Testis (tissue), 3 donors: ENCODE measurements around the gene SPINDOC. TPM values are rescaled to one million over a fixed set of nuclear protein-coding genes. Genes with fewer than 3 reads are reported as not detected.

ENCODE experiments used
- DNase-seq: peaks from one replicate; pipeline ENCODE4 v3.0.0-alpha.2; 2019
- H3K27ac ChIP-seq, 2 donors: fragments of 200-600 bp; sonication (generic); one replicate each; pipeline ENCODE4 v1.5.1; 2019
- H3K27me3 ChIP-seq: fragments of 200-600 bp; sonication (generic); one replicate; pipeline ENCODE4 v1.5.1; 2019
- H3K36me3 ChIP-seq: fragments of 200-600 bp; sonication (generic); one replicate; pipeline ENCODE4 v1.5.1; 2017; ENCODE audit warnings: low read depth; ENCODE audit errors: missing control alignments
- H3K4me1 ChIP-seq: fragments of 200-600 bp; sonication (generic); one replicate; pipeline ENCODE4 v1.5.1; 2019
- H3K4me3 ChIP-seq, 2 donors: fragments of 200-600 bp; sonication (generic); one replicate each; pipeline ENCODE4 v1.5.1; 2017 to 2019
- H3K9me3 ChIP-seq: fragments of 200-600 bp; sonication (generic); one replicate; pipeline ENCODE4 v1.5.1; 2017
- CTCF ChIP-seq, 3 experiments: fragments of 450-650 bp in 2 of 3; fragments of 200-600 bp in 1 of 3; sonication (generic) in 1 of 3; IDR thresholded peaks; one replicate each; pipeline ENCODE4 v1.5.1; 2016 to 2019; ENCODE audit warnings: antibody characterized with exemption in 3 of 3, mild to moderate bottlenecking in 2 of 3, moderate library complexity in 1 of 3
- POLR2A ChIP-seq: fragments of 450-650 bp; IDR thresholded peaks from one replicate; pipeline ENCODE4 v1.6.1; 2017; ENCODE audit warnings: antibody characterized with exemption, mild to moderate bottlenecking, moderate library complexity
- WGBS, 2 donors: methylation state at CpG; one replicate each; pipeline ENCODE4 v1.1.5; 2018; 5-methylcytosine and 5-hydroxymethylcytosine counted together
- intact Hi-C: fragments of 100-400 bp; cut with DNase I; formaldehyde crosslinking; loops from one replicate; pipeline ENCODE4 v1.15.1; 2023; ENCODE audit warnings: low total_unique reads
- polyA plus RNA-seq: library from polyadenylated mRNA; stranded (reverse); fragments of 350-450 nt; fragmentation: Illumina TruSeq; extraction: RNeasy Lipid Tissue Mini Kit (QIAGEN cat#74804); gene quantifications from one replicate; pipeline ENCODE4 v1.2.3, GENCODE V29; 2014; ENCODE audit warnings: low read depth, low replicate concordance; ENCODE audit not compliant: insufficient read depth
- total RNA-seq, 2 donors: library from RNA; depleted of rRNA; stranded (reverse); fragments of >200 nt; gene quantifications; one replicate each; pipeline ENCODE4 v1.2.3, GENCODE V29; 2016

Gene SPINDOC
- total and polyA plus RNA-seq, 3 donors from 2014 or later = 38.6 to 71.6 (median 45.1) TPM

- Histone ChIP-seq H3K4me1 (peaks cover 23% of the 10 kb centered on the region), H3K27me3 (no peaks in the 10 kb centered on the region), H3K27ac (peak overlapping the region; percentile 86 to 92), H3K36me3 (no peaks in the 10 kb centered on the region), H3K4me3 (peak overlapping the region; percentile 1 to 90), H3K9me3 (no peaks in the 10 kb centered on the region)
- DNase-seq = no peak
- TF ChIP-seq CTCF (IDR thresholded peaks at IDR 0.05) (no peak), POLR2A (no peak)
- 10 to 21% methylated on average over 17 to 18 of the region's 18 CpGs for WGBS, 2 donors
- intact Hi-C loops = loop anchor here (5.0 to 10.0 kb wide), 2 partner anchors 109 to 317 kb away; no protein-coding TSS in a partner anchor
These were observed 25.0 kb downstream of the SPINDOC start for GRCh38 chr11:63838150-63838677.

- peaks cover 23% of the 10 kb centered on the region for H3K4me1 ChIP-seq
- no peaks in the 10 kb centered on the region for H3K27me3 ChIP-seq
- 0 to 1% methylated on average over 3 to 64 of the region's 100 CpGs for WGBS, 2 donors
- no peaks in the 10 kb centered on the region for H3K9me3 ChIP-seq
- intact Hi-C loops = loop anchor here (5.0 to 10.0 kb wide), 2 partner anchors 108 to 316 kb away; no protein-coding TSS in a partner anchor
- peak within 1 kb of the TSS; percentile 90 to 92 for H3K4me3 ChIP-seq
- peak; percentile 99 for DNase-seq
- H3K27ac ChIP-seq = peak within 1 kb of the TSS; percentile 86 to 92
- TF ChIP-seq CTCF (IDR thresholded peaks at IDR 0.05) (no peak), POLR2A (peak; percentile 44)
- H3K36me3 ChIP-seq = no peaks in the 10 kb centered on the region
These were observed 25.6 kb downstream of the SPINDOC start, which contains the start of gene MARK2 for GRCh38 chr11:63838678-63839507. Gene MARK2 (plus strand): TSS chr11:63839110. CDS start chr11:63839507, 397 bp downstream.

- no peaks in the 10 kb centered on the region for H3K36me3 ChIP-seq
- 0 to 1% methylated on average over 35 to 39 of the region's 40 CpGs for WGBS, 2 donors
- peak; percentile 39 for DNase-seq
- H3K4me3 ChIP-seq = peak overlapping the region; percentile 90 to 92
- H3K4me1 ChIP-seq = peaks cover 23% of the 10 kb centered on the region
- intact Hi-C loops = loop anchor here (5.0 to 10.0 kb wide), 2 partner anchors 108 to 315 kb away; no protein-coding TSS in a partner anchor
- TF ChIP-seq POLR2A = no peak
- TF ChIP-seq CTCF (IDR thresholded peaks at IDR 0.05) = no peak
- no peaks in the 10 kb centered on the region for H3K9me3 ChIP-seq
- no peaks in the 10 kb centered on the region for H3K27me3 ChIP-seq
- peak overlapping the region; percentile 86 to 92 for H3K27ac ChIP-seq
These were observed 26.5 kb downstream of the SPINDOC start for GRCh38 chr11:63839508-63840355.

GRCh38 chr11:63840356-63841060, 27.3 kb downstream of the SPINDOC start:
- 2 to 4% methylated on average over 13 of the region's 13 CpGs for WGBS, 2 donors
- intact Hi-C loops = no loop called here
- H3K4me1 ChIP-seq = peaks cover 25% of the 10 kb centered on the region

More at GRCh38 chr11:63840356-63841060, 27.3 kb downstream of the SPINDOC start:
- H3K4me3 ChIP-seq = peak overlapping the region; percentile 90 to 92
- no peaks in the 10 kb centered on the region for H3K36me3 ChIP-seq
- no peak for TF ChIP-seq CTCF (IDR thresholded peaks at IDR 0.05)
- TF ChIP-seq POLR2A = no peak
- DNase-seq = no peak
- peak overlapping the region; percentile 86 to 92 for H3K27ac ChIP-seq
- H3K27me3 ChIP-seq = no peaks in the 10 kb centered on the region
- H3K9me3 ChIP-seq = no peaks in the 10 kb centered on the region
